Measurements from ENCODE around the gene ATP5F1C. TPM values are rescaled to one million over a fixed set of nuclear protein-coding genes. Genes with fewer than 3 reads are reported as not detected.
A peak's percentile ranks its signal among the peaks of the same experiment; 100 is the strongest.
"Not testable (repeated sequence)": the region's sequence is repeated elsewhere in the genome, so short reads cannot be mapped to it uniquely, and the experiment has no call there.

ATP5F1C gene
- 209 and 232 TPM in 2 replicates for total RNA-seq

DNA sequence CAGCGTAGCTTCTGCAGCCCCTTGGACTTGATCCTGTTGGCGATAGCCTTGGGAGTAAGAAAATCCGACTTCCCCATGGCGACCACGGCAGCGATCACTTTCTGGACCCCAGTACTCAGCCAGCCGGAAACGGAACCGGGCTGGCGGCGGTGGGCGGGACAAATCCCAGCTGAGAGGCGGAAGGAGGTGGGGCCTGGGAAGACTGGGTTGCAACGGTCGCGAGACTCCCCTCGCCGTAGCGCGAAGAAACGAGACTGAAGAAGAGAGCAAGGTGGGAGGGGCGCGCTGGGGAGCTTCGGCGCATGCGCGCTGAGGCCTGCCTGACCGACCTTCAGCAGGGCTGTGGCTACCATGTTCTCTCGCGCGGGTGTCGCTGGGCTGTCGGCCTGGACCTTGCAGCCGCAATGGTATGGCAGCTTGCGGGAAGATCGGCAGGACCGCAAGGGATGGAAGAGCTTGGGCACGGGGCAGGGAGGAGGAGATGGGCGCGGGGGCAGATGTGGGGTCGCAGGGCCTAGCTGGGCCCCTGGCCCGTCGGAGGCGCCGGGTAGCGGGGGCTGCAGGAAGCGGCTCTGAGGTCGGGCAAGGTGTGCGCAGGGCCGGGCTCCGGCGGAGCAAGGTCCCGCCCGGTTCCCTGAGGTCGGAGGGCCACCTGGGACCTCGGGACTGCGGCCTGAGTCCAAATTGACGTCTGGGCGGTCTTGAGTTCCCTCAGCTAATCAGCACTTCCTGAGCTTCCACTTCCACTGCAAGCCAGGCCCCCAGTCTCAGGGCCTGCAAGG, at the start of gene ATP5F1C, which contains the start of gene KIN:
Gene ATP5F1C (plus strand): TSS at position 321 of the 782 bp plus-strand sequence. CDS start 31 bp downstream, at position 352.
Gene KIN (minus strand): TSS at position 137 of the 782 bp plus-strand sequence. CDS start 60 bp downstream, at position 77.
- H3K9me3 ChIP-seq (ENCODE audit: low read depth, low read length), result no peaks in the 10 kb centered on the region
- peak within 1 kb of the TSS; percentile 100 for H3K4me2 ChIP-seq (ENCODE audit: insufficient read depth, low read length)
- peaks cover 35% of the 10 kb centered on the region for H3K4me1 ChIP-seq (ENCODE audit: insufficient read depth, low read length)
- peak within 1 kb of the TSS; percentile 99 for H2AFZ ChIP-seq (ENCODE audit: low read length)
- peaks cover 63% of the 10 kb centered on the region for H4K20me1 ChIP-seq (ENCODE audit: insufficient read depth, low read length)
- TF ChIP-seq, protein P1, sequence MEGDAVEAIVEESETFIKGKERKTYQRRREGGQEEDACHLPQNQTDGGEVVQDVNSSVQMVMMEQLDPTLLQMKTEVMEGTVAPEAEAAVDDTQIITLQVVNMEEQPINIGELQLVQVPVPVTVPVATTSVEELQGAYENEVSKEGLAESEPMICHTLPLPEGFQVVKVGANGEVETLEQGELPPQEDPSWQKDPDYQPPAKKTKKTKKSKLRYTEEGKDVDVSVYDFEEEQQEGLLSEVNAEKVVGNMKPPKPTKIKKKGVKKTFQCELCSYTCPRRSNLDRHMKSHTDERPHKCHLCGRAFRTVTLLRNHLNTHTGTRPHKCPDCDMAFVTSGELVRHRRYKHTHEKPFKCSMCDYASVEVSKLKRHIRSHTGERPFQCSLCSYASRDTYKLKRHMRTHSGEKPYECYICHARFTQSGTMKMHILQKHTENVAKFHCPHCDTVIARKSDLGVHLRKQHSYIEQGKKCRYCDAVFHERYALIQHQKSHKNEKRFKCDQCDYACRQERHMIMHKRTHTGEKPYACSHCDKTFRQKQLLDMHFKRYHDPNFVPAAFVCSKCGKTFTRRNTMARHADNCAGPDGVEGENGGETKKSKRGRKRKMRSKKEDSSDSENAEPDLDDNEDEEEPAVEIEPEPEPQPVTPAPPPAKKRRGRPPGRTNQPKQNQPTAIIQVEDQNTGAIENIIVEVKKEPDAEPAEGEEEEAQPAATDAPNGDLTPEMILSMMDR (IDR thresholded peaks at IDR 0.05; ENCODE audit: extremely low read depth, low read depth, low read length), result no peak
- H3K27me3 ChIP-seq (ENCODE audit: insufficient read depth, low read length), result no peaks in the 10 kb centered on the region
- H3K4me3 ChIP-seq (ENCODE audit: insufficient read depth, low read length), result peak within 1 kb of the TSS; percentile 99
- DNase-seq (ENCODE audit: insufficient read length, low spot score, missing footprints), result peak; percentile 96
- H3K36me3 ChIP-seq (ENCODE audit: insufficient read depth, low read length), result no peaks in the 10 kb centered on the region
- peak within 1 kb of the TSS; percentile 88 for H3K27ac ChIP-seq (ENCODE audit: low read depth, low read length)
- H3K79me2 ChIP-seq (ENCODE audit: insufficient read depth, low read length), result peaks cover 99% of the 10 kb centered on the region

DNA sequence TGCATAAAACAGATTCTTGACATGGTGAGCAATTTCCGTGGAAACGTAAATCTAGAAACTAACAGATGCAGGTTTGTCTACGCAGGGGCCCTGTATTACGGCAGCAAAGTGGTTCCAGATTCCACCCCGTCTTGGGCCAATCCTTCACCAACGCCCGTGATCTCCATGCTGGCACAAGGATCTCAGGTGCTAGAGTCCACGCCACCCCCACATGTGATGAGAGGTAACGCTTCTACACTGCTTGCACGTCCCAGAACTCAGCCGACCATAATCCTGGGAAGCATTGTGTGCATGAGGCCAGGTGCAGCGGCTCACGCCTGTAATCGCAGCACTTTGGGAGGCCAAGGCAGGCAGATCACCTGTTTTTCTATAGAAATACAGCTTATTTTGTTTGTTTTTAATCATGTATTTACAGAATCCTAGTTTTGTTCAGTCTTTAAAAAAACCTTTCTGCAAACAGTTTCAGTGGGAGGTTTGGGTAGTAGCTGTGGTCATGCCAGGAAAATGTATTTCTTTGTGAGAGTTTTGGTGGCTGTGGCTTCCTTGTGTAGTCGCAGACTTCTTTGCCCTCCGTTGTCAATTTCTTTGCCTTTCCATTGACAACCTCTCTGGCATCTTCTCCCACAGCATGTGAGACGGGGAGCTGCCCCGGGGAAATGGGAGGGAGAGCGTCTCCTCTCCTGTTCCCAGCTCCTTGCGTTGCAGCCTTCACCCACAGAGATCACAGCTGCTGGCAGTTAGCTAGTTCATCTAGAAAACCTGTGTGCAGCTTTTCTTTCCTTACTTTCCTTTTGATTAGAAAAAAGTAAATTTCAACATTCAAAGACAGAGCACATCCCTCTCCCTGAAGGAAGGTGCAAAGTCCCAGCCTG, 49.2 kb upstream of the ATP5F1C start:
- H3K27ac ChIP-seq (ENCODE audit: low read depth, low read length), result no peak overlapping the region
- TF ChIP-seq, protein P1 (IDR thresholded peaks at IDR 0.05; ENCODE audit: extremely low read depth, low read depth, low read length), result no peak
- no peaks in the 10 kb centered on the region for H3K36me3 ChIP-seq (ENCODE audit: insufficient read depth, low read length)
- H3K27me3 ChIP-seq (ENCODE audit: insufficient read depth, low read length), result no peaks in the 10 kb centered on the region
- no peaks in the 10 kb centered on the region for H3K79me2 ChIP-seq (ENCODE audit: insufficient read depth, low read length)
- no peak overlapping the region for H3K4me3 ChIP-seq (ENCODE audit: insufficient read depth, low read length)
- no peak for DNase-seq (ENCODE audit: insufficient read length, low spot score, missing footprints)
- no peaks in the 10 kb centered on the region for H3K9me3 ChIP-seq (ENCODE audit: low read depth, low read length)
- H3K4me1 ChIP-seq (ENCODE audit: insufficient read depth, low read length), result no peaks in the 10 kb centered on the region
- H2AFZ ChIP-seq (ENCODE audit: low read length), result no peak overlapping the region
- H4K20me1 ChIP-seq (ENCODE audit: insufficient read depth, low read length), result no peaks in the 10 kb centered on the region
- H3K4me2 ChIP-seq (ENCODE audit: insufficient read depth, low read length), result no peak overlapping the region

DNA sequence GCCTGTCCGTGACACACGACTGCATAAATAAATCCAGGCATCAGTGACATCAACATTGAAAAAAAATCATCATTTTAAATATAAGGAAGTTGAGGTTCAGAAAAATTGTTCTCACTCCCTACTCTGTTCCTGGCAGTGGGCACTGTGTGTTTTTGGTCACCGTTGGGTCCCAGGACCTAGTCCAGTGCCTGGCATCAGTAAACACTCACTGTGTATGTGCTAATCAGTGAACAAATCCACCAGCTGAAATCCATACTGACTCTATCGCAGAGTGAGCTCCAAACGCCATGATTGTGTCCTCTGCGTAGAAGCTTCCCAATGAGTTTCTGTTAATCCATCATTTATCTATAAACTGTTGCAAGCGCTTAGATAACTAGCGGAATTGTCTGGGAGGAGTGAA, 43.7 kb upstream of the ATP5F1C start:
- Histone ChIP-seq H3K27me3 (ENCODE audit: insufficient read depth, low read length) (no peaks in the 10 kb centered on the region), H3K9me3 (ENCODE audit: low read depth, low read length) (no peaks in the 10 kb centered on the region), H3K4me3 (ENCODE audit: insufficient read depth, low read length) (no peak overlapping the region), H3K4me2 (ENCODE audit: insufficient read depth, low read length) (no peak overlapping the region), H2AFZ (ENCODE audit: low read length) (no peak overlapping the region), H4K20me1 (ENCODE audit: insufficient read depth, low read length) (no peaks in the 10 kb centered on the region), H3K27ac (ENCODE audit: low read depth, low read length) (no peak overlapping the region), H3K79me2 (ENCODE audit: insufficient read depth, low read length) (no peaks in the 10 kb centered on the region), H3K4me1 (ENCODE audit: insufficient read depth, low read length) (no peaks in the 10 kb centered on the region), H3K36me3 (ENCODE audit: insufficient read depth, low read length) (no peaks in the 10 kb centered on the region)
- no peak for DNase-seq (ENCODE audit: insufficient read length, low spot score, missing footprints)
- TF ChIP-seq, protein P1 (IDR thresholded peaks at IDR 0.05; ENCODE audit: extremely low read depth, low read depth, low read length), result no peak

DNA sequence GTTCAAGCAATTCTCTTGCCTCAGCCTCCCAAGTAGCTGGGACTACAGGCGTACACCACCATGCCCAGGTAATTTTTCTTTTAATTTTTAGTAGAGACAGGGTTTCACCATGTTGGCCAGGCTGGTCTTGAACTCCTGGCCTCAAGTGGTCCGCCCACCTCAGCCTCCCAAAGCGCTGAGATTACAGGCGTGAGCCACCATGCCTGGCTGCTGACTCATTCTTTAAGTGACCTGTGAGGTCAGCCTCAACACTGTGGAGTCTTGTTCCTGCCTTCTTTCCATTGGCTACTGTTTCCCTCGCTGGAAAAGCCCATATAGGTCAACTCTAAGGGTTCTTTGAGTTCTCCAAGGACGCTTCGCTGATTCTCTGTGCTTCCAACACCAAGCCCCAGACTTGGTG, 39.3 kb upstream of the ATP5F1C start:
- not testable (repeated sequence) for H3K27me3 ChIP-seq (ENCODE audit: insufficient read depth, low read length); H3K79me2 ChIP-seq (ENCODE audit: insufficient read depth, low read length); H3K27ac ChIP-seq (ENCODE audit: low read depth, low read length); H3K4me2 ChIP-seq (ENCODE audit: insufficient read depth, low read length); H3K9me3 ChIP-seq (ENCODE audit: low read depth, low read length); DNase-seq (ENCODE audit: insufficient read length, low spot score, missing footprints); H3K4me3 ChIP-seq (ENCODE audit: insufficient read depth, low read length); H4K20me1 ChIP-seq (ENCODE audit: insufficient read depth, low read length); H2AFZ ChIP-seq (ENCODE audit: low read length); H3K4me1 ChIP-seq (ENCODE audit: insufficient read depth, low read length)
- peaks cover 15% of the 10 kb centered on the region for H3K36me3 ChIP-seq (ENCODE audit: insufficient read depth, low read length)
